Thoracic aorta (tissue), 2 donors: ENCODE measurements around the gene BAZ1B. TPM values are rescaled to one million over a fixed set of nuclear protein-coding genes. Genes with fewer than 3 reads are reported as not detected.
"Not testable (repeated sequence)": the region's sequence is repeated elsewhere in the genome, so short reads cannot be mapped to it uniquely, and the experiment has no call there.

Experiments used
- ATAC-seq: fragments of 150-250 bp; one replicate; pipeline ENCODE4 v1.8.0; 2017; ENCODE audit warnings: low read depth; ENCODE audit not compliant: insufficient number of reproducible peaks, low FRiP score
- DNase-seq: peaks from one replicate; pipeline ENCODE4 v3.0.0-alpha.2; 2020; ENCODE audit warnings: low spot score
- H3K27ac ChIP-seq, 2 donors: fragments of 200-600 bp; sonication (generic); 1 replicate in 1 of 2; 2 replicates in 1 of 2; pipeline ENCODE4 v1.5.1; 2016; ENCODE audit warnings: mild to moderate bottlenecking in 2 of 2, moderate library complexity in 2 of 2
- H3K27me3 ChIP-seq: fragments of 200-600 bp; sonication (generic); replicated peaks from 2 replicates; pipeline ENCODE4 v1.6.0; 2016; ENCODE audit warnings: mild to moderate bottlenecking; ENCODE audit not compliant: insufficient read depth
- H3K36me3 ChIP-seq: fragments of 200-600 bp; sonication (generic); one replicate; pipeline ENCODE4 v1.5.1; 2016
- H3K4me1 ChIP-seq, 2 donors: fragments of 200-600 bp; sonication (generic); 1 replicate in 1 of 2; 2 replicates in 1 of 2; pipeline versions ENCODE4 v1.5.1 to v1.6.0; 2016; ENCODE audit warnings: low read depth in 2 of 2, mild to moderate bottlenecking in 1 of 2; ENCODE audit not compliant: control insufficient read depth in 1 of 2
- H3K4me3 ChIP-seq: fragments of 200-600 bp; sonication (generic); 2 replicates; pipeline ENCODE4 v1.5.1; 2016; ENCODE audit warnings: mild to moderate bottlenecking
- H3K9me3 ChIP-seq: fragments of 200-600 bp; sonication (generic); 2 replicates; pipeline ENCODE4 v1.5.1; 2016
- CTCF ChIP-seq: fragments of 200-600 bp; sonication (generic); IDR thresholded peaks from one replicate; pipeline ENCODE4 v1.5.1; 2019; ENCODE audit warnings: antibody characterized with exemption
- total RNA-seq, 2 donors: library from RNA; depleted of rRNA; stranded (reverse); fragments of >200 nt; gene quantifications; one replicate each; pipeline versions ENCODE4 v1.1.0 to v1.2.3, GENCODE V29; 2016

BAZ1B gene
- total RNA-seq, 2 donors from 2014 or later: 43.9 to 65.3 TPM

DNA sequence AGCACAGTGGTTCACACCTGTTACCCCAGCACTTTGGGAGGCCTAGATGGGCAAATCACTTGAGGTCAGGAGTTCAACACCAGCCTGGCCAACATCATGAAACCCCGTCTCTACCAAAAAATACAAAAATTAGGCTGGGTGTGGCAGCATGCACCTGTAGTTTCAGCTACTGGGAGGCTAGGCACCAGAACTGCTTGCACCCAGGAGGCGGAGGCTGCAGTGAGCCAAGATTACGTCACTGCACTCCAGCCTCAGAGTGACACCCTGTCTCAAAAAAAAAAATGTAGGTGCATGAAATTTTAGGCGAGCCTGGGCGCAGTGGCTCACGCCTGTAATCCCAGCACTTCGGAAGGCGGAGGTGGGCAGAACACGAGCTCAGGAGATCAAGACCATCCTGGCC is 25.7 kb upstream of the BAZ1B start:
- TF ChIP-seq CTCF: no peak
- Histone ChIP-seq H3K9me3 (no peaks in the 10 kb centered on the region), H3K27me3 (no peaks in the 10 kb centered on the region), H3K27ac (no peak overlapping the region), H3K36me3 (peaks cover 28% of the 10 kb centered on the region), H3K4me3 (no peak overlapping the region), H3K4me1 (no peaks in the 10 kb centered on the region)
- ATAC-seq (no peak), DNase-seq (no peak)

DNA sequence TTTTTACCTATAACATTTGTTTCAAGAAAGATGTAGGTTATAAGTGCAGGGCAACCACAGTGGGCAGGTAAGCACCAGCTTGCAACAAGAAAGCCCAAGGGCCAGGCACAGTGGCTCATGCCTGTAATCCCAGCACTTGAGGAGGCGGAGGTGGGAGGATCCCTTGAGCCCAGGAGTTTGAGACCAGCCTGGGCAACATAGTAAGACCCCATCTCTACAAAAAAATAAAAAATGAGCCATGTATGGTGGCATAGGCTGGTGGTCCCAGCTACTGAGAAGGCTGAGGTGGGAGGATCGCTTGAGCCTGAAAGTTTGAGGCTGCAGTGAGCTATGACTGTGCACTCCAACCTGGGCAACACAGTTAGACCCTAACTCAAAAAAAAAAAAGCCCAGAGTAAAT is 22.6 kb upstream of the BAZ1B start:
- no peak overlapping the region for H3K4me3 ChIP-seq
- H3K27me3 ChIP-seq: no peaks in the 10 kb centered on the region
- DNase-seq (no peak), ATAC-seq (no peak)
- no peak for TF ChIP-seq CTCF
- H3K4me1 ChIP-seq: no peaks in the 10 kb centered on the region
- peaks cover 37% of the 10 kb centered on the region for H3K36me3 ChIP-seq
- no peak overlapping the region for H3K27ac ChIP-seq
- H3K9me3 ChIP-seq: no peaks in the 10 kb centered on the region

- no peaks in the 10 kb centered on the region for H3K4me1 ChIP-seq
- H3K9me3 ChIP-seq: no peaks in the 10 kb centered on the region
- no peak overlapping the region for H3K4me3 ChIP-seq
- no peak overlapping the region for H3K27ac ChIP-seq
- TF ChIP-seq CTCF: no peak
- H3K36me3 ChIP-seq: peaks cover 60% of the 10 kb centered on the region
- H3K27me3 ChIP-seq: no peaks in the 10 kb centered on the region
- ATAC-seq: no peak
- no peak for DNase-seq
These were observed 19.6 kb upstream of the BAZ1B start for GRCh38 chr7:73541722-73542121.

GRCh38 chr7:73539709-73540108 is 17.6 kb upstream of the BAZ1B start:
- Histone ChIP-seq H3K27ac (no peak overlapping the region), H3K36me3 (peaks cover 73% of the 10 kb centered on the region), H3K4me3 (no peak overlapping the region), H3K27me3 (no peaks in the 10 kb centered on the region), H3K4me1 (no peaks in the 10 kb centered on the region), H3K9me3 (no peaks in the 10 kb centered on the region)
- no peak for DNase-seq
- no peak for TF ChIP-seq CTCF
- no peak for ATAC-seq

- not testable (repeated sequence) for ATAC-seq, DNase-seq, H3K27ac ChIP-seq, H3K9me3 ChIP-seq, H3K4me1 ChIP-seq, H3K4me3 ChIP-seq, H3K27me3 ChIP-seq
- peaks cover 73% of the 10 kb centered on the region for H3K36me3 ChIP-seq
These were observed 16.4 kb upstream of the BAZ1B start for GRCh38 chr7:73538510-73538909.

- peaks cover 60% of the 10 kb centered on the region for H3K36me3 ChIP-seq
- ATAC-seq: no peak
These were observed 15.0 kb upstream of the BAZ1B start for GRCh38 chr7:73537051-73537450.

More at GRCh38 chr7:73537051-73537450, 15.0 kb upstream of the BAZ1B start:
- H3K27me3 ChIP-seq: no peaks in the 10 kb centered on the region
- H3K27ac ChIP-seq: no peak overlapping the region
- H3K4me3 ChIP-seq: no peak overlapping the region
- H3K9me3 ChIP-seq: no peaks in the 10 kb centered on the region
- H3K4me1 ChIP-seq: no peaks in the 10 kb centered on the region
- TF ChIP-seq CTCF: no peak
- DNase-seq: no peak
